GM21737 (cell line): ENCODE results near the gene MTOR.

Experiments used
- ATAC-seq: cut with Tn5 transposase; IDR thresholded peaks from one replicate; pipeline ENCODE4 v1.9.1; 2021; ENCODE audit warnings: mild to moderate bottlenecking, moderate library complexity; ENCODE audit not compliant: unreplicated experiment

The MTOR gene

GRCh38 chr1:11227106-11228077, 35.0 kb downstream of the MTOR start:
- no peak for ATAC-seq

- no peak for ATAC-seq
Measured at GRCh38 chr1:11216074-11216473, 46.3 kb downstream of the MTOR start.

GRCh38 chr1:11215381-11216005, 46.9 kb downstream of the MTOR start:
- ATAC-seq, result no peak

- ATAC-seq, result no peak
Measured at GRCh38 chr1:11214698-11215380, 47.5 kb downstream of the MTOR start.

GRCh38 chr1:11211925-11212587, 50.3 kb downstream of the MTOR start:
- ATAC-seq, result no peak

- ATAC-seq, result no peak
Measured at GRCh38 chr1:11211461-11211860, 50.9 kb downstream of the MTOR start.

GRCh38 chr1:11207898-11208611, 54.3 kb downstream of the MTOR start:
- no peak for ATAC-seq

- no peak for ATAC-seq
Measured at GRCh38 chr1:11204396-11205190, 57.8 kb downstream of the MTOR start.

- no peak for ATAC-seq
Measured at GRCh38 chr1:11198851-11199594, 63.3 kb downstream of the MTOR start.

- no peak for ATAC-seq
Measured at GRCh38 chr1:11198257-11198656, 64.1 kb downstream of the MTOR start.

- ATAC-seq, result no peak
Measured at GRCh38 chr1:11197359-11197758, 65.0 kb downstream of the MTOR start.

GRCh38 chr1:11196945-11197344, 65.4 kb downstream of the MTOR start:
- ATAC-seq, result no peak

GRCh38 chr1:11194407-11195176, 67.8 kb downstream of the MTOR start:
- no peak for ATAC-seq

- ATAC-seq, result no peak
Measured at GRCh38 chr1:11193376-11193775, 69.0 kb downstream of the MTOR start.

GRCh38 chr1:11188858-11189451, 73.4 kb downstream of the MTOR start, which contains the start of gene ANGPTL7:
Gene ANGPTL7, plus strand, starts transcription at chr1:11189355. Its CDS starts 225 bp downstream, at chr1:11189580.
- ATAC-seq, result no peak

GRCh38 chr1:11188381-11188780, 74.0 kb downstream of the MTOR start:
- no peak for ATAC-seq

GRCh38 chr1:11187931-11188330, 74.4 kb downstream of the MTOR start:
- ATAC-seq, result no peak

GRCh38 chr1:11187494-11187893, 74.9 kb downstream of the MTOR start:
- ATAC-seq, result no peak
